ENCODE measurements around the gene RNF115.

DNA sequence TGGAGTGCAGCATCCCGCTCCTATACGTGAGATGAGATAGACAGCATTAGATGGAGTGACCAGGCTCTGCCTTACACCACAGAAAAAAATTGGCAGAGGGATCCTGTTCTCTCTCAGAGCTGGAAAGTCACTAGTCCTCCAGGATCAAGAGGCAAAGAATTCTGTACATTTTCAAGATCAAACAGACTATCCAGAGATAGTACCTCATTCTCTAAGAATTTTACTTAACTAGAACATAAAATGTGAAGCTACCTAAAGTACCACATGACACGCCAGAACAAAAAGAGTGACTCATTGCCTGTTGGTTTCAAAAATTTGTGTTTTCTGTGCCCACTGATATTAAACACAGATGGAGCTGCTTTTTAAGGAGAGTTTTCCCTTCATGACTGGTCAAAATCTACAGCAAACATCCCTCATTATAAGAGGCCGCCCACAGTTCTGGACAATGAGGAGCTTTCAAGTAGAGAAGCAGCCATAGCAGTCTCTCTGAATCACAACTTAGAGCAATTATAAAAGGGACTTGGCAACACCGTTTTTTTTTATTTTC lies 72.3 kb downstream of the RNF115 start:
- TF ChIP-seq HDGF (IDR thresholded peaks at IDR 0.05; ENCODE audit: borderline replicate concordance) (no peak), SUZ12 (IDR thresholded peaks at IDR 0.05) (no peak), ELF4 (IDR thresholded peaks at IDR 0.05) (no peak), TARDBP (IDR thresholded peaks at IDR 0.05) (no peak), NFRKB (IDR thresholded peaks at IDR 0.05) (no peak), PKNOX1 (IDR thresholded peaks at IDR 0.05) (no peak), FOXK2 (IDR thresholded peaks at IDR 0.05) (no peak)
